Mucosa of stomach (tissue), 1 donor: ENCODE measurements around the gene PLCB1.

Source experiments
- H3K27me3 ChIP-seq: one replicate; pipeline ENCODE4 v1.7.0; 2013; ENCODE audit warnings: mild to moderate bottlenecking, low read length; ENCODE audit not compliant: control insufficient read depth, insufficient read depth
- H3K36me3 ChIP-seq: one replicate; pipeline ENCODE4 v1.7.0; 2013; ENCODE audit warnings: low read length; ENCODE audit not compliant: control insufficient read depth, insufficient read depth
- H3K4me1 ChIP-seq: one replicate; pipeline ENCODE4 v1.7.0; 2013; ENCODE audit warnings: mild to moderate bottlenecking, low read length; ENCODE audit not compliant: control insufficient read depth, insufficient read depth
- H3K4me3 ChIP-seq: one replicate; pipeline ENCODE4 v1.7.0; 2013; ENCODE audit warnings: low read length
- H3K9ac ChIP-seq: one replicate; pipeline ENCODE4 v1.7.0; 2013; ENCODE audit warnings: mild to moderate bottlenecking, low read length, moderate library complexity
- H3K9me3 ChIP-seq: one replicate; pipeline ENCODE4 v1.7.0; 2013; ENCODE audit warnings: mild to moderate bottlenecking, low read length, moderate library complexity; ENCODE audit not compliant: control insufficient read depth
- donor health status: Pancreatic carcinoma.

Gene PLCB1

GRCh38 chr20:8362457-8362856 is 230.4 kb downstream of the PLCB1 start:
- H3K36me3 ChIP-seq = no peaks in the 10 kb centered on the region
- H3K4me1 ChIP-seq = peaks cover 3% of the 10 kb centered on the region
- no peaks in the 10 kb centered on the region for H3K27me3 ChIP-seq
- H3K4me3 ChIP-seq = no peak overlapping the region
- no peaks in the 10 kb centered on the region for H3K9me3 ChIP-seq
- H3K9ac ChIP-seq = no peak overlapping the region

- no peak overlapping the region for H3K9ac ChIP-seq
- no peaks in the 10 kb centered on the region for H3K36me3 ChIP-seq
- peaks cover 3% of the 10 kb centered on the region for H3K4me1 ChIP-seq
- no peak overlapping the region for H3K4me3 ChIP-seq
- H3K27me3 ChIP-seq = no peaks in the 10 kb centered on the region
- no peaks in the 10 kb centered on the region for H3K9me3 ChIP-seq
These were observed 232.1 kb downstream of the PLCB1 start for GRCh38 chr20:8363970-8364733.

DNA sequence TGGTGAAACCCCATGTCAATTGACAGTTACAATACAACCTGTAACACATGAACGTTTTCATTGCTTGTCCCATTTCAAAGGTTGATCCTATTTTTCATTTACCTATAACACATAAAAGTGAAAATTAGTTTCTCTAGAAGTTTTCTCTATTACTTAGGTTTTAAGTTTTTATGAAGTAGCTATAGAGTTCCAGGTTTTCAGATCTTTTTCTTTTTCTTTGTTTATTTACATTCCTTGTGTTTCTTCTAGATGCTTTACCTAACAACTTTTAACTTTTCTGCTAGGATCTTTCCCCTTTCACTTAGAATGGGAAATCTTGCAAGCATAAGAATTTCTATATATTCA is 232.6 kb downstream of the PLCB1 start:
- Histone ChIP-seq H3K4me3 (no peak overlapping the region), H3K27me3 (no peaks in the 10 kb centered on the region), H3K9me3 (no peaks in the 10 kb centered on the region), H3K36me3 (no peaks in the 10 kb centered on the region), H3K9ac (no peak overlapping the region), H3K4me1 (peaks cover 3% of the 10 kb centered on the region)

- Histone ChIP-seq H3K9ac (no peak overlapping the region), H3K27me3 (no peaks in the 10 kb centered on the region), H3K4me3 (no peak overlapping the region), H3K4me1 (peaks cover 3% of the 10 kb centered on the region), H3K9me3 (no peaks in the 10 kb centered on the region), H3K36me3 (no peaks in the 10 kb centered on the region)
These were observed 233.6 kb downstream of the PLCB1 start for GRCh38 chr20:8365634-8366033.

DNA sequence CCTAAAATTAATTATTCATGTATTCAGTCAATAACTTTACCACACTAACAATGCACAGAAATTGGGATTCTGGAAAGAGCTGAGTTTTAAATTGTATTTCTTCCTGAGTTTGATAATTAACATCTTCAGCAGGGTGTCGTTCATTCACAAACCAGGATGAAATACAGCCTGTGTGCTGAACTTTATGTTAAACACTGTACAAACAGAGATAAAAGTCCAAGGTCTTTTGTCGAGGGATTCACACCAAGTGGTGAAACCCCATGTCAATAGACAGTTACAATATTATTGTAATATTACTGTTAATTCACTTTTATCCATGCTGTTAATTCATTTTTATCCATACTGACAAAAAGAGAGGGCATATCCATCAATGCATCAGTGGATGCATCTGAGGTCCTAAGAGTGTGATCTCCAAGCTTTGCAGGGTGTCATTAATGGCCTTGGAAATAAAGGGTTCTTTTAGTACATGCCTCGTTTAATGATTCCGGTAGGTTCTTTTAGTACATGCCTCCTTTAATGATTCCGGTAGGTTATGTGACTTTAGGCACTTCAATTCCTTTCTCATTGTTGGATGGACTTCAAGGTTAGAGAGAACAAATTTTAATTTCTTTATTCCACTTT is 234.3 kb downstream of the PLCB1 start:
- Histone ChIP-seq H3K4me3 (no peak overlapping the region), H3K27me3 (no peaks in the 10 kb centered on the region), H3K36me3 (no peaks in the 10 kb centered on the region), H3K9ac (no peak overlapping the region), H3K4me1 (no peaks in the 10 kb centered on the region), H3K9me3 (no peaks in the 10 kb centered on the region)

GRCh38 chr20:8367689-8368088 is 235.6 kb downstream of the PLCB1 start:
- Histone ChIP-seq H3K9me3 (no peaks in the 10 kb centered on the region), H3K4me1 (no peaks in the 10 kb centered on the region), H3K9ac (no peak overlapping the region), H3K4me3 (no peak overlapping the region), H3K36me3 (no peaks in the 10 kb centered on the region), H3K27me3 (no peaks in the 10 kb centered on the region)

GRCh38 chr20:8368670-8369069 is 236.6 kb downstream of the PLCB1 start:
- Histone ChIP-seq H3K4me3 (no peak overlapping the region), H3K9me3 (no peaks in the 10 kb centered on the region), H3K36me3 (no peaks in the 10 kb centered on the region), H3K4me1 (peaks cover 4% of the 10 kb centered on the region), H3K27me3 (no peaks in the 10 kb centered on the region), H3K9ac (no peak overlapping the region)

DNA sequence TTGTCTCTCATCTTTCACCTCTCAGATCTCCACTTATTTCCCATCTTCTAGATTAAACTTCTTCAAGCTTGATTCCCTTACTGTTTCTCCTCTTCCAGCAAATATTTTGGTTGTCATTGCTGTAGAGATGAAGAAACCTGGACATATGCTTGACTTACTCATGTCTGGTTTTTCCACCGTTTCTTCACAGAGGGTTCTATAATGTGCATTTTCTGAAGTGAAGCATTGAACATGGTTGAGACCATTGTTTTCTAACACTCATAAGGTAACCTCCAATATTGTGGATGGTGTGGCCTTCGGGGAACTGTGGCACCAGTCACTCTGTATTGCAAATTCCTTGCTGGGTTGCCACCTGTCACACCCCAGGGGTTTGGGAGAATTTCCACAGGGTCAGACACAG is 237.2 kb downstream of the PLCB1 start:
- no peak overlapping the region for H3K9ac ChIP-seq
- H3K4me3 ChIP-seq = no peak overlapping the region

GRCh38 chr20:8370774-8371173 is 238.7 kb downstream of the PLCB1 start:
- Histone ChIP-seq H3K9ac (no peak overlapping the region), H3K36me3 (no peaks in the 10 kb centered on the region), H3K4me3 (no peak overlapping the region), H3K27me3 (no peaks in the 10 kb centered on the region), H3K9me3 (no peaks in the 10 kb centered on the region), H3K4me1 (peaks cover 4% of the 10 kb centered on the region)

More for the DNA sequence above, 237.2 kb downstream of the PLCB1 start:
- Histone ChIP-seq H3K9me3 (no peaks in the 10 kb centered on the region), H3K36me3 (no peaks in the 10 kb centered on the region), H3K4me1 (peaks cover 4% of the 10 kb centered on the region), H3K27me3 (no peaks in the 10 kb centered on the region)

GRCh38 chr20:8372824-8373380 is 240.8 kb downstream of the PLCB1 start:
- no peaks in the 10 kb centered on the region for H3K9me3 ChIP-seq
- H3K4me3 ChIP-seq = no peak overlapping the region

GRCh38 chr20:8373579-8373978 is 241.5 kb downstream of the PLCB1 start:
- no peak overlapping the region for H3K9ac ChIP-seq
- H3K27me3 ChIP-seq = no peaks in the 10 kb centered on the region
- H3K4me1 ChIP-seq = peaks cover 4% of the 10 kb centered on the region
- no peak overlapping the region for H3K4me3 ChIP-seq
- H3K9me3 ChIP-seq = no peaks in the 10 kb centered on the region
- H3K36me3 ChIP-seq = no peaks in the 10 kb centered on the region

More at GRCh38 chr20:8372824-8373380, 240.8 kb downstream of the PLCB1 start:
- H3K9ac ChIP-seq = no peak overlapping the region
- peaks cover 4% of the 10 kb centered on the region for H3K4me1 ChIP-seq
- H3K27me3 ChIP-seq = no peaks in the 10 kb centered on the region
- H3K36me3 ChIP-seq = no peaks in the 10 kb centered on the region

DNA sequence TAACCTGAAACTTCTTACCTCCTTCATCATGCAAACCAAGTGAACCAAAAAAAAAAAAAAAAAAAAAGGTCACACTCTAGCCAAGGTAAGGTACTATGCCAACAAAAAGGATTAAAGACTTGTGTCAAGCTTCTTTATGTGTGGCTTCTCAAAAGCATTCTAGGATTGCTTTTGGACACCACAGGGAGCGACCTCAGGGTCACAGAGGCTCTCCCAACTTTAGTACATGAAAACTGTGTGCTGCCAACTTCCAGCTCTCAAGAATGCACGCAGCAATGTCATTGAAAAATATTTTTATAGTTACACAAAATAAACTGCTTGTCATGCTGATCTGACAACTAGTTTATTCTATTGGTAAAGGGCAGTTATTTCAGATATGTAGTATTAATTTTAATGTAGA is 243.8 kb downstream of the PLCB1 start:
- Histone ChIP-seq H3K36me3 (no peaks in the 10 kb centered on the region), H3K4me3 (no peak overlapping the region), H3K9me3 (no peaks in the 10 kb centered on the region), H3K9ac (no peak overlapping the region), H3K4me1 (peaks cover 4% of the 10 kb centered on the region), H3K27me3 (no peaks in the 10 kb centered on the region)
